ENCODE measurements around the gene PHLDA2.

PHLDA2 gene

DNA sequence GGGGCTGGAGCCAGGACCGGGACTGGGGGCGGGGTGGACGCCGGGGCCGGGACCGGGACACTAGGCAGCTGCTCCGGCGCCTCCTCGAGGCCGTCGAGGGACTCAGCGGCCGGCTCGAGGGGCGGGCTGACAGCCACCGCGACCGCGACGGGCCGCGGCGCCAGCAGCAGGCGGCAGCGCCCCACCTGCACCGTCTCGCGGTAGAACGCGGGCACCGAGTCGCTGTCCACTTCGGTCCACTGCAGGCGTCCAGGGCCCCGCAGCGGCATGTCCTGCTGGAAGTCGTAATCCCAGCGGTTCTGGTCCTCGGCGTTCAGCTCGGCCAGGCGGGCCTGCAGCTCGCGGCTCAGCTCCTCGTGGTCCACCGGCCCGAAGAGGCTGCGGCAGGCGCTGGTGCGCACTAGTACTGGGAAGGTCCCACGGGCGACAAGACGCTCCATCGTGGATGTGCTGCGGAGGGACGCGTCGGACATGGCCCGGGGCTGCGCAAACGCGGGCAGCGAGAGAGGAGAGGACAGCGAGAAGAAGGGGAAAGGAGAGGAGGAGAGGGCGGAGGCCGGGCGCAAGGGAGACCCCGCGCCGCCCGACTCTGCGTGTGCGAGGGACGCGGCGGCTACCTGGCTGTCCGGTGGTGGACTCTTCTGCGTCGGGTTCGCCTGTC, 44.1 kb downstream of the PHLDA2 start:
- in situ Hi-C loops (cut with MboI; ENCODE audit: low sequenced_read_pairs) = loop anchor here (10.0 kb wide), 2 partner anchors 350 to 460 kb away; no protein-coding TSS in a partner anchor

DNA sequence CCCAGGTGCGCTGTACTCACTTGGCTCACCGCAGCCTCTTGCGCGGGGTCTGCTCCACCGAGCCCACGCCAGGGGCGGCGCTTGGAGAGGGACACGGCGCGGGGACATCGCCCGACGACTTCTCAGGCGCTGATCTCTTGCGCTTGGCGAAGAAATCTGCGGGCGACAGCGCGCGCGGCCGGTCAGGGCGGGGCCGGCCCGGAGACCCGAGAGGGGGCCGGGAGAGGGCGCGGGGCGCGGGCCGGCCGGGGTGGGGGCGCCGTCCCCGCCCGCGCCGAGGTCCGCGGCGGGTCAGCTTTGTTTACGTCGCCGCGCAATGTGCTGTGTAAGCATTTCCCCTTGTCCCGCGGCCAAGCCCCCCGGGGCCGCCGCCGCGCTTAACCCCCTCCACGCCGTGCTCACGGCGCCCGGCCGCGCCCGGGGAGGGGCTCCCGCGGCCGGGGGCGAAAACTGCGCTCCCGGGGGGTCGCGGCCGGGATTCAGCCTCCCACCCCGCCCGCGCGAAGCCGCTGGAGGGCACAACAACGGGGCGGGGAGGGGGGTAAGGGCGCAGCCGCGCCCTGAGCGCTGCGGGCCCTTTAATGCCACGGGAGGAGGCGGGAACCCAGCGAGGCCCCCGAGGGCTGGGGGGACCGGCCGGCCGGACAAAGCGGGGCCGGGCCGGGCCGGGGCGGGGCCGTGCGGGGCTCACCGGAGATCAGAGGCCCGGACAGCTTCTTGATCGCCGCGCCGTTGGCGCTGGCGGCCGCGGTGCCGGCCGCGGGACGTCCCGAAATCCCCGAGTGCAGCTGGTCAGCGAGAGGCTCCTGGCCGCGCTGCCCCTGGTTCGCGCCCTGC, 45.0 kb downstream of the PHLDA2 start:
- in situ Hi-C loops (cut with MboI; ENCODE audit: low sequenced_read_pairs) = loop anchor here (10.0 kb wide), 2 partner anchors 349 to 459 kb away; no protein-coding TSS in a partner anchor

- in situ Hi-C loops (cut with MboI; ENCODE audit: low sequenced_read_pairs) = loop anchor here (10.0 kb wide), 2 partner anchors 349 to 459 kb away; no protein-coding TSS in a partner anchor
Observed at GRCh38 chr11:2883640-2883978, 45.6 kb downstream of the PHLDA2 start.

GRCh38 chr11:2882396-2883110, 46.7 kb downstream of the PHLDA2 start:
- in situ Hi-C loops (cut with MboI; ENCODE audit: low sequenced_read_pairs) = loop anchor here (10.0 kb wide), 2 partner anchors 348 to 458 kb away; no protein-coding TSS in a partner anchor

DNA sequence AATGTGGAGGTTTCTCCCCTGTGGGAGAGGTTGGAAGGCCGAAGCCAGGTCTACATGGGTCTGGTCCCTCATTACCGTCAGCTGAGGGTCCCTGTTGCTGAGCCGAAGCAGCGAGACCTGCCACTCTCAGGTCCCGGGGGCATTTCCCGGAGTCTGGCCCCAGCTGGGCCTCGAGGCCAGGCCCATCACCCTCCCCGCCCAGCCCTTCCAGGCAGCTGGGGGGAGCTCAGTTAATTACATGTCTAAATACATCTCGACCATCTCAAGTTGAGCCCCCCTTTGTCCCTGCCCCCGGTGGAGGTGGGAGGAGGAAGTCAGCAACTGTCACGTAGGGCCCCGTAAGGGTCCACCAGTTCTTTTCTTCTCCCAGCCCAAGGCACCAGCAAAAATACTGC, 47.2 kb downstream of the PHLDA2 start:
- in situ Hi-C loops (cut with MboI; ENCODE audit: low sequenced_read_pairs) = loop anchor here (10.0 kb wide), 2 partner anchors 347 to 457 kb away; no protein-coding TSS in a partner anchor

DNA sequence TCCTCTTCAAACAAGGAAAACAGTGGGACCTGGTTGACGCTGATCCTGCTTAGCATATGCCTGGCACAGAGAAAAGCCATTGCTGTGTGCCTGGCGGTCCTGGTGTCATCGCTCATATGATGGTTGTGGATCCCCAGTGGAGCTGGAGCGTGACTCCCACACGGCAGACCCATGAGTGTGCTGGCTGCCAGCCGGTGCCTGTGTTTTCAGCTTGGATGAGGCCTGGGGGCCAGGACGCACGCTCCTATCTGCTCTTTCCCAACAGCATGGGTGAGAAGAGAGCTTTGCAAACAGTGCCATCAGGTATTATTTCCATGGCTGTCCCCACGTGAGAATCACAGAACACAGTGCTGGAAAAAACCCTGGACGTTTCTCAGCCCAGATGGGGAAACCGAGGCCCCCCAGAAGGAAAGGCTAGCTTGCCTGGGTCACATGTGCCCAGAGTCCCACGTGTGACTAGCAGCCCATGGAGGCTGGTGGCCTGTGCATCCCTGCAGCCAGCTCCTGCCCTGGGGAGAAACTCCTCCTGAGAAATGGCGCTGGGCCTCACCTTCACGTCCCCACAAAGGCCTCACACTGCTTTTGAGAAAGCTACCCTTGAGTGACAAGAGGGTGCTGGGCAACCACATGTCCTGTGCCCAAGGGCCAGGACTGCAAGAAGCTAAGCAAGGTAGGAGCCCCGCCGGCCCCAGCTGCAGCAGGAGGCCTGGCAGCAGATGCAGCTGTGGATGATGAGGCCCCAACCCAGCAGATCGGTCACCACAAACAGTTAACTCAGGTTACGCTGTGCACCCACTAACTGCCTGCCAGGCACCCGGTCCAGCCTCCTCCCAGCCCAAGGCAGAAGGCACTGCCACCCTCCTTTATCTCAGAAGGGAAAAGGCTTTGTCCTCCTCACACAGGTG, 47.9 kb downstream of the PHLDA2 start:
- in situ Hi-C loops (cut with MboI; ENCODE audit: low sequenced_read_pairs) = loop anchor here (10.0 kb wide), 2 partner anchors 347 to 457 kb away; no protein-coding TSS in a partner anchor

DNA sequence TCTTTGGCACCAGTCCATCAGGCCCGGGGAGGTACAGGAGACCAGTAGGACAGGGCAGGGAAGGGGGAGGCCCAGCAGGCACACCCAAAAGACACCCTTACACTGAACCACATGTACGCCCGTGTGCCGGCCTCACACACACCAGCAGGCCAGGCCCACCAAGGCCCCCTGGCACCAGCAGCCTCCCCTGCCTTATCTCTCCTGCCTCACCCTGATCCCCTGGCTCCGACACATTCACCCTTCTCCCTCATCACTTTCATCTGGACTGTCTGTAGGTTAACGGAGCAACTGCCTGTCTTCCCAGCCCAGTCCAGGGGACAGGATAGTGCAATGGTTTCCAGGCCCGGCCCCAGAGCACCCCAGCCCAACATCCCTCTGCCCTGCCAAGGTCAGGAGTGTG, 48.6 kb downstream of the PHLDA2 start:
- in situ Hi-C loops (cut with MboI; ENCODE audit: low sequenced_read_pairs) = loop anchor here (10.0 kb wide), 2 partner anchors 346 to 456 kb away; no protein-coding TSS in a partner anchor

GRCh38 chr11:2878782-2879181, 50.4 kb downstream of the PHLDA2 start:
- in situ Hi-C loops (cut with MboI; ENCODE audit: low sequenced_read_pairs) = no loop called here

Measured in HL-60/S4 treated with phorbol 12-myristate 13-acetate at 8.2 ng/mL for 4 days and 3 days (cell line).